ENCODE data around the gene PRMT5.

PRMT5 gene

GRCh38 chr14:22896760-22897159 is 32.4 kb downstream of the PRMT5 start:
- no peak for DNase-seq (ENCODE audit: low read depth)

GRCh38 chr14:22896356-22896755 is 32.8 kb downstream of the PRMT5 start:
- no peak for DNase-seq (ENCODE audit: low read depth)

- no peak for DNase-seq (ENCODE audit: low read depth)
Measured at GRCh38 chr14:22895402-22895801, 33.8 kb downstream of the PRMT5 start.

- DNase-seq (ENCODE audit: low read depth) = no peak
Measured at GRCh38 chr14:22893706-22894105, 35.5 kb downstream of the PRMT5 start.

GRCh38 chr14:22892488-22892887 is 36.7 kb downstream of the PRMT5 start:
- no peak for DNase-seq (ENCODE audit: low read depth)

- DNase-seq (ENCODE audit: low read depth) = no peak
Measured at GRCh38 chr14:22890416-22890815, 38.8 kb downstream of the PRMT5 start.

- no peak for DNase-seq (ENCODE audit: low read depth)
Measured at GRCh38 chr14:22888662-22889061, 40.5 kb downstream of the PRMT5 start.

- DNase-seq (ENCODE audit: low read depth) = no peak
Measured at GRCh38 chr14:22887990-22888378, 41.2 kb downstream of the PRMT5 start.

GRCh38 chr14:22887260-22887989 is 41.8 kb downstream of the PRMT5 start:
- DNase-seq (ENCODE audit: low read depth) = no peak

GRCh38 chr14:22886500-22887259 is 42.5 kb downstream of the PRMT5 start:
- peak; percentile 61 for DNase-seq (ENCODE audit: low read depth)

GRCh38 chr14:22885975-22886374 is 43.2 kb downstream of the PRMT5 start:
- no peak for DNase-seq (ENCODE audit: low read depth)

- DNase-seq (ENCODE audit: low read depth) = no peak
Measured at GRCh38 chr14:22884738-22885523, 44.2 kb downstream of the PRMT5 start.

GRCh38 chr14:22884076-22884737 is 45.0 kb downstream of the PRMT5 start:
- no peak for DNase-seq (ENCODE audit: low read depth)

- DNase-seq (ENCODE audit: low read depth) = no peak
Measured at GRCh38 chr14:22883173-22883976, 45.8 kb downstream of the PRMT5 start, which contains the start of gene REM2. Gene REM2 (plus strand): TSS chr14:22883222. CDS start chr14:22883288, 66 bp downstream.

- DNase-seq (ENCODE audit: low read depth) = no peak
Measured at GRCh38 chr14:22882529-22883172, 46.5 kb downstream of the PRMT5 start.

- no peak for DNase-seq (ENCODE audit: low read depth)
Measured at GRCh38 chr14:22882064-22882463, 47.1 kb downstream of the PRMT5 start.

GRCh38 chr14:22878271-22879246 is 50.6 kb downstream of the PRMT5 start:
- no peak for DNase-seq (ENCODE audit: low read depth)

- no peak for DNase-seq (ENCODE audit: low read depth)
Measured at GRCh38 chr14:22877000-22877501, 52.1 kb downstream of the PRMT5 start.

- DNase-seq (ENCODE audit: low read depth) = no peak
Measured at GRCh38 chr14:22875748-22876319, 53.3 kb downstream of the PRMT5 start.
